Right renal pelvis (tissue), 4 donors: Measurements from ENCODE around the gene NINJ1. TPM values are rescaled to one million over a fixed set of nuclear protein-coding genes. Genes with fewer than 3 reads are reported as not detected.

Experiments used
- DNase-seq, 4 donors: peaks; one replicate each; pipeline ENCODE4 v3.0.0-alpha.2; 2013; ENCODE audit warnings: low read depth in 4 of 4, low spot score in 3 of 4, missing footprints in 1 of 4
- polyA plus RNA-seq, 4 donors: library from polyadenylated mRNA; unstranded; fragments of 120-200 nt; gene quantifications; one replicate each; pipeline ENCODE4 v1.2.1, GENCODE V29; 2013; ENCODE audit not compliant: insufficient read length in 4 of 4

The NINJ1 gene
- polyA plus RNA-seq, 4 donors, result 43.9 to 57.7 (median 44.8) TPM

DNA sequence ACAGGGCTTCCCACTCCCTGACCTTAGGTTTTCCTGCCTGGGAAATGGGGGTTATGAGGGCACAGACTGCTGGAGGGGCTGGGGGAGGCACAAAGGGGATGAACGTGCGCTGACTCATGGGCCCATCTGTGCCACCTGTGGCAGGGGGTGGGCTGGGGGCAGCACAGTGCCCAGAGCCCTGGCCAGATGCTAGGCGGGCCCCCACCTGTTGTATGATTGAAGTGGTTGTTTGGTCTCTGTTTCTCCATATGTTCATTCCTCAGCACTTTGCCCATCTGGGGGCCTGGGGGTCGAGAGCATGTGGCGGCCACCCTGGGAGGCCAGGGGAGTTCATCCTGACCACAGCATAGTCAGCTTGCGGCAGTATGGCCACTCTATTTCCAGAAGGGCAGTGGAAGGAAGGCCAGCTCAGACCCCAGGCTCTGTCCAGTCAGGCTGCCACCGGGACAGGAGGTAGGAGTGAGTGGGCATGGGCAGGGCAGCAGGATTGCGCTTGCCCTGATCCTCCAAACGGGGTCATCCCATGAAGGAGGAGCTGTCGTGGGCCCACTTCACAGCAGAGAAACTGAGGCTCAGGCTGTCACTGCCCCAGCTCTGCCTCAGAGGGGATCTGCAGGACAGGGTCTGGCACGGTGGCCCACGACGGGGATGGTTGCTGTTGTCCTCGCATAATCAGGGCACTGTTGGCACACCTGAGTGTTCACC lies 841 bp upstream of the NINJ1 start:
- DNase-seq, result no peak

DNA sequence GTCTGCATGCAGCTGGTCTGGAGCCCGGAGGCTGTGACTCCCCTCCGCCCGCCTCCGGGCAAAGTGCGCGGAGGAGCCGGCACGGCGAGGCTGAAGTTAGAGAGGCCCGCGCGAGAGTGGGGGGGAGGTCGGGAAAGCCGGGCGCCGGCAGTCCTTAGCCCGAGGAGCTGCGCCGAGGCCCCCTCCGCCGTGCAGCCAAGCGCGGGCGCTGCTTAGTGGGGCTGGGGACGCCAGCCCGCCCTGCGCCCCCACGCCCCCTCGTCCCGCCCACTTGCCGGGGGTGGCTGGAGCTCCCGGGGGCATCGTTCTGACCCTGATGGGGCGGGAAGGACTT lies 403 bp downstream of the NINJ1 start:
- peak in 1 of 4 donors; percentile 48 for DNase-seq

DNA sequence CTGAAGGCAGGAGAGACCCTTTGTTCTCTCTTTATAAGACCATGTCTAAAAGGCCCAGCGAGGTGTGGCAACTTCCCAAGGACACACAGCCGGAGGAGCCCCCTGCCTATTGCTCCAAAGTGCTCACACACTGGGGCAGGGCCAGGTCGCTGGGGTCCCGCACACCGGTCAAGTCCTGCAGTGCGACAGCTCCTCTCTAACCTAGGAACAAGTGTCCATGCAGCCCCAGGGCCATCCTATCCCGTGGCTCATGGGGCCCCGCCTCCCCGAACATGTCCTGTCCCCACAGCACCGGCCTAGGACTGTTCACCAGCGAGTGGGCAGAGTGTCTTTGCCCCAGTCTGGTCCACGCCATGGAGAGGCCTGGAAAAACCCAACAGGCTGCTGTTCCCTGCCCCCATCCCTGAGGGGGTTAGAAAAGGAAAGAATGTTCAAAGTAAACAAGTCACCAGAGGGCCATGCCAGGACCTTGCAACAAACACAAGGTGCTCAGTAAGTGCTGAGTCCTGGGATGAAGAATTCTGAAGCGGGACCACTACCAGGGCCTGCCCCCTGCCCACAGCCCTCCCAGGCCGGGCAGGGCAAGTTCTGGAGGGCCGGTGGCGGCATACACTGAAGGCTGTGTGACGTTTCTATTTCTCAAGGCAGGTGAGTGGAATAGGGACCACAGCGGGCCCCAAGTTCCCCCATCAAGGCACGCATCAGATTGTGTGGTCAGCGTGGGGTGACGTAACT lies 938 bp downstream of the NINJ1 start:
- DNase-seq, result no peak

DNA sequence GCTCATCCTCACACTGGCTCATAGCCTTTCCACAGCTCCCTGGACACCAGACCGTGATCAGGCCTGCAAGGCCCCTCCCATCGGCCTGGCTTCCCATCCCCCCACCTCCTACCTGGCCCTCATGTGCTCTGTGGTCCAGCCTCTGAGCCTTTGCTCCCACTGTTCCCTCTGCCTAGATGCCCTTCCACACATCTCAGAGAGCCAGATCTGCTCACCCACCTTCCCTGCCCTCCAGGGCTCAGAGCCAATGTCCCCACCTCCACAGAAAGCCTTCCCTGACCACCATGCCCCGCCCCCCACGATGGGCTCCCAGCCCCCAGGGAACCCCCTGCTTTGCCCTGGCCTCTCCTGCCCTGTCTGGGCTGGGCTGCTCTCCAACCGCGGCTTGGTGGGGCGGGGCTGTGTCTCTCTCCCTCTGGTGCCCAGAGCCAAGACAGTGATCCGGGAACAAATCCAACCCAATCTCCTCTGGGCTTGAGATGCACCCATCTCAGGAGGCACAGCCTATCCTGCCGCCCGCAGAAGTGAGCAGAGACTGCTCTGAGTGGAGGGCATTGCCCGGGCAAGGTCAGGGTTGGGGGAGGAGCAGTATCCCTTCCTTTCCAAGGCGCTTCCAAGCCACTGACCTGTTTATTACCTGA lies 1.6 kb downstream of the NINJ1 start:
- no peak for DNase-seq

DNA sequence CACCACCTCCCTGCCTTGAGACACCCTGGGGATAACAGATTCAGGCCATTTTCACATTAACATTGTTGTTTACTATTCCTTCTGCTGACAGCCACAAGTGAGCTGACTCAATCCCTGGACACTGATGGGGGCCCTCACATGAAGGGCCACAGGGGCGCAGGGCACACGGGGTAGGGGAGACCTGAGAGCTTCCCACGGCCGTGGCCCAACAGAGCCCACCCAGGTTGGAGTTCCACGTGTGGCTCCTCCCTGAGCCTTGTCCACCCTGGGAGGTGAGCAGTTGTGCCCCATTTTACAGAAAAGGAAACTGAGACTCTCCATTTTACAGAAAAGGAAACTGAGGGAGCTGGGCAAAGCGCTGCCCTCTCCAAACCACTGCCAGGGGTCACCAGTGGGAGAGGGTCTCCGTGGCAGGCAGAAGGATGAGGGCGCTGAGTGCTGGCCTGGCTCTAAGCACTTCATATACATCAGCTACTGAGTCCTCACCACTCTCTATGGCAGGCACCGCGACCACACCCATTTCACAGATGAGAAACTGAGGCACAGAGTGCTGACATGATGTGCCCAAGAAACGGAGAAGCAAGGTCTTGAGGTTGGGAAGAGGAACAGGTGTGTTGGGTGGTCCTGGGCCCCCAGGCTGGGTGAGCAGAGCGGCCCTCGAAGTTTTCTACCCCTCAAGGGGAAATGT lies 2.3 kb downstream of the NINJ1 start:
- DNase-seq, result no peak

DNA sequence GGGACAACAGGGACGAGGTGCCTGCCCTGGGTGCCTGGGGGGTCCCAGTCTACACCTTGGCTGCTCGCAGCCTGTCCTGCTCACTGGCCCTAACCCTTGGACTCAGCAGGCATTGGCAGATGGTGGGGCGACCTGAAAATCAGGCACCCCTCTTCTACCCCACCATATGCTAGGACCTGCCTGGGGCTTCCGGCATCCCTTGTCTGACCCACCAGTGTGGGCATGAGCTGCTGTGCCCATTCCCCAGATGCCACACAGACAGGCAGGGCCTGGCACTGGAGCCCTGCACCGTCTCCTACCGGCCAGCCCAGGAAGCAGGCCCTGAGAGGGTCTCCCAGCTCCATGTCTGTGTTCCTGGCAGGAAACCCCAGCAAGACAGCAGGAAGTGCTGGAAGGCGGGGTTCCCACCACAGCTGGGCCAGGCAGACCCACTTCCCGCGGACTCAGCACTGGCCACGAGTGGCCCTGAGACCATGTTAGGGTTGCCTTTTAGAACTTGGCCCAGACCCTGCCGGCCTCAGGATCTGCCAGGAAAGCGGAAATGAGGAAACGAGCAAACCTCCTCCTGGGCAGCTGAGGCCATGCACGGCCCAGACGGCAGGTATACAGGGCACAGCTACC lies 3.1 kb downstream of the NINJ1 start:
- no peak for DNase-seq

DNA sequence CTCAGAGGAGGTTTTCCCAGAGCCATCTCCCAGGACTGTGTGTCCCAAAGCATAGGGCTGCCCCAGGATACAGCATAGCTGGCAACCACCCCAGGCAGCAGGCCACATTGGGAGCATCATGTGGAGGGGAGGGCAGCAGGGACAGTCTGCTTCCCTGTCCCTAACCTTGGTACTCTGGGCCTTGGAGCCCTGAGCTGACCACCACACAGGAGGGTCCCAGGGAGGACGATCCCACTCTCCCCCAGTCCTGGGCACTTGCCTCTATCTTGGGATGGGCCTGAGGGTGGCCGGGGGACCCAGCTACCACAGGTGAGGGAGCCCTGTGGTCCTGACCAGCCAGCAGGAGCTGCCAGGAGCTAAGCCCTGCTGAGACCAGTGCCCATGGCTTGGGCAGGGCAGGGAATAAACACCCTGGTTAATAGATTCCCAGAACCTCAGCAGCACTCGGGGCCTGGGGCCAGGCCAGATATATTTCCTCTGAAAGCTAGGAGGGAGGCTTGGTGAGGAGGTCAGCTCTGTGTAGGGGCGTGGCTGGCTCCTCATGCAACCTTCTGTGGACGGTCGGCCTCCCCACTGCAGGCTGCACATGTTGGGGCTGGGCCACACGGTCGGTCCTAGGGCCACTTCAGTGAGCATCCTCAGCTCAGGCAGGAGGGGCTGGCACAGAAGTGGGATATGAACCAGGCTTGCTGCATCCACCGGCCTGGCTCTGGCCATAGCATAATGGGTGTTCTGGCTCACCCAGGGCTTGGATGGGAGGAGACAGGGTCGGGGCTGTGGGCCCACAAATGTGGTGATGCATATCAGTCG lies 4.2 kb downstream of the NINJ1 start:
- no peak for DNase-seq

DNA sequence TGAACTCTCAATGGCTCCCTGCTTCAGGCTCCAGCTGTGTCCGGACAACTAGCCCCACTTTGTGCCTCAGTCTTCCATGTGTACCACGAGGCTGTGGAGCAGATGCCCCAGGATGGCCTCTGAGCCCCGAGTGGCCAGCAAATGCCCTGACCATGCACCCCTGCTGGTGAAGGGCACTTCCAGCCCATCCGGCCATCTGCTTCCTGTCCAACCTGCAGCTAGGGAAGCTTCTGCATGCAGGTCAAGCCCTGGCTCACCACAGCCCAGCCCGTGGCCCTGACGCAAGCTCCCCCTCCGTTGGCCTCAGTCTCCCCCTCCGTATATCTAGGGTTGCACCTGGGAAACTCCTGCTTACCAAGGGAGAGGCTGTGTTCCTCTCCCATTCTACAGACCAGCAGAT lies 4.8 kb downstream of the NINJ1 start:
- no peak for DNase-seq

DNA sequence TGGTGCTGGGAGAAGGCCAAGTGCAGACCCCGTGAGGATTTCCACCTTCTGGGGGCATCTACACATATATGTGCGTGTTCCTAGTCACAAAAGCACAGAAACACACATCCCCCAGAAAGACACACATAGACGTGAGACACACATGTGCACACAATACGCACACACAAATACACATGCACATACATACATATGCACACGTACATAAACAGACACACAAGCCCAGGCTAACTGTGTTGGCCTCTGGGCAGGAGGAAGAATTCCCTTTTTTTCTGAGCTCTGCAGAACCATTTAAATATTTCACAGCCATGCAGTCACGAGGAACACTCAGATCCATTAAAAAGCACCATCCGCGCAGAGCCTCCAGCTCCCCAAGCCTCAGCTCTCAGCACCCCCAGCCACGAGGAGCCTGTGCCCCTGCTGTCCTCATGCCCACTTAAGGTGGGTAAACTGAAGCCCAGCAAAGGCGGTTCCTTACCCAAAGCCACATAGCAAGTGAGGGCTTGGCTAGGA lies 5.3 kb downstream of the NINJ1 start:
- DNase-seq, result no peak

DNA sequence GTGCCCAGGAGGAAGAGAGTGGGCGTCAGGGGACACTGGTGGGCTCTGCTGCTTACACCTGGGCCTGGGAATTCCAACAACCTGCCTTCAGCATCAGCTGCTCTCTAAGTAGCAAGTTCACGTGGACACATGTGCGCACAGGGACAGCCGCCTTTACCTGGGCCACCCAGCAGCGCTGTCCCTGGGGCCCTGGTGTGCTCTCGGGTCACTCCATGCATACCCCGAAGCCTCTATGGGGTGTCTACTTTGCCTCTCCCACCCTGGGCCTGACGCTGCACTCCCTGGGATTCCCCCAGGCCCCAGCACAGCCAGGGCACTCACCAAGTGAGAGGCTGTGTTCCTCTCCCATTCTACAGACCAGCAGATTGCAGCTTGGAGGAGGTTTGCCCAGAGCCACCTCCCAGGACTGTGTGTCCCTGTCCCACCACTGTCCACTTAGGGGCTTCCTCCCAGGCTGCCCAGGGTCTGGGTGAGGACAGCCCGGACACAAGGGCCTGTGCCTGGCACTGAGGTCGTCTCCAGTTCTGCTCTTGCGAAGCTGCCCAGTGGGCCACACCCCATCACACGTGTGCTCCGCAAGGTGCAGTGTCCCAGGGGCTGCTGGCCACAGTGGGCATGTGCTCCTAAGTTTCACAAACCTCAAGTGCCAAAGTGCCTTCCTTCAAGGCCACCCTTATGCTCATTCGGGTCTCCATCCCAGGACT lies 5.9 kb downstream of the NINJ1 start:
- DNase-seq, result no peak

DNA sequence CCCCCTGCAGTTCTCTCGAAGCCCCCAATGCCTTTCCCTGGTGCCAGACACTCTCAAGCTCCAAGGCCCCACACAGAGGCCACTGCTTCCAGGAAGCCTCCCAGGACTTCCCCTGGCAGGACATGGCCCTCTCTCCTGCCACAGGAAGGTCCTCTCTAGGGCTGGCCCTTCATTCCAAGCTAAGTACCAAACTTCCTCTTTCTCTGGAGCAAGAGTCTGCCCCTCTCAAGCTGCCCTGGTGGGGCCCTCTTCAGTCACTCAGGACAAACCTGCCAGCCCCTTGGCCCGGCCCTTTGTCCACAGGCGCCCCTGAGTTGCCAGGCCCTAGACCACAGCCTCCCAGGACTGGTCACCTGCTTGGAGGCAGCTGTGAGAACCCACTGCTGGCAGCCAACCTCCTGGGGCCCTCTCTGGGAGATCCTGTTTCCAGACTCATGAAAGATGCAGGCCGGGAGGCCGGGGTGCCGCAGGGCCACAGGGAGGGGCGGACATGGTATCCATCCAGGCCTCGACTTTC lies 6.6 kb downstream of the NINJ1 start:
- DNase-seq, result no peak

- DNase-seq, result peak in 1 of 4 donors; percentile 54
Observed at GRCh38 chr9:93126825-93127368, 7.2 kb downstream of the NINJ1 start.

DNA sequence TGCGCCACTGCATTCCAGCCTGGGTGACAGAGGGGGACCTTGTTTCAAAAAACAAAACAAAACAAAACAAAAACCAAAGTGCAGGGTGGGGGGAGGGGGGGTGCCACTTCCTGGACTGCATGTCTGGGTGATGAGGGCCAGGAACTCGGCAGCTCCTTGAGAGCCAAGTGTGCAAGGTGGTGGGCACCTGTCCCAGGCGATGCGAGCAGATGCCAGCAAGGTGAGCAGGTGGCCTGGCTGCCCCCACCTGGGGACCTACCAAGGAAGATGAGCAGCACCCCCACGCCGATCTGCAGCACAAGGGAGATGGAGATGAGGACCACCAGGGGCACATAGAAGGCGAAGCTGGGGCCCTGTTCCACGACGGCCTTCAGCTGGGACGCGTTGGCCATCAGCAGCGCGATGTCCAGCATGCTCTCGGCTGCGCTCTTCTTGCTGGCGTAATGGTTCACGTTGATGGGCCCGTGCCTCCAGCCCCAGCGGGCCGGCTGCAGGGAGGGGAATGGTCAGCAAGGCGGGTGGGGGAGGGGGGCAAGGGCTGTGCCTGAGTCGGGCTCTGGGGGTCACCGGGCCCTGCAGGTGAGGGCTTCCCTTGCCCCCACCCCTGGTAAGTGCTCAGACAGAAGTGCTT lies 7.8 kb downstream of the NINJ1 start:
- no peak for DNase-seq

GRCh38 chr9:93125331-93125894 lies 8.6 kb downstream of the NINJ1 start:
- DNase-seq, result no peak

DNA sequence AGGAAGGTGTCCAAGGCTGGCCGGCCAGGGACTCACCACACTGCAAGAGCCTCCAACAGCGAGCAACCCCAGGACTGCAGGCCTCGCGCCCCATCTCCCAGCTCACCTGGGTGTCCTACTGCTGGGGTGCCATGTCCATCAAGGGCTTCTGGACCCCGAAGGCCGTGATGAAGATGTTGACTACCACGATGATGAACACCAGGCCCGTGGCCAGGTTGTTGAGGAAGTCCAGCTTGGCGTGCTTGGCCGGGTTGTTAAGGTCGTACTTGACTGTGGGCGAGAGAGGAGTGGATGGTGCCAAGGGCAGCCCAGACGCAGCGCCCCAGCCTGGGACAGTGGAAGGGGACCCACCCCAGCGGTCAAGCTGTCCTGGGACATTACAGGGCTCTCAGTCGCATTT lies 9.3 kb downstream of the NINJ1 start:
- DNase-seq, result no peak

DNA sequence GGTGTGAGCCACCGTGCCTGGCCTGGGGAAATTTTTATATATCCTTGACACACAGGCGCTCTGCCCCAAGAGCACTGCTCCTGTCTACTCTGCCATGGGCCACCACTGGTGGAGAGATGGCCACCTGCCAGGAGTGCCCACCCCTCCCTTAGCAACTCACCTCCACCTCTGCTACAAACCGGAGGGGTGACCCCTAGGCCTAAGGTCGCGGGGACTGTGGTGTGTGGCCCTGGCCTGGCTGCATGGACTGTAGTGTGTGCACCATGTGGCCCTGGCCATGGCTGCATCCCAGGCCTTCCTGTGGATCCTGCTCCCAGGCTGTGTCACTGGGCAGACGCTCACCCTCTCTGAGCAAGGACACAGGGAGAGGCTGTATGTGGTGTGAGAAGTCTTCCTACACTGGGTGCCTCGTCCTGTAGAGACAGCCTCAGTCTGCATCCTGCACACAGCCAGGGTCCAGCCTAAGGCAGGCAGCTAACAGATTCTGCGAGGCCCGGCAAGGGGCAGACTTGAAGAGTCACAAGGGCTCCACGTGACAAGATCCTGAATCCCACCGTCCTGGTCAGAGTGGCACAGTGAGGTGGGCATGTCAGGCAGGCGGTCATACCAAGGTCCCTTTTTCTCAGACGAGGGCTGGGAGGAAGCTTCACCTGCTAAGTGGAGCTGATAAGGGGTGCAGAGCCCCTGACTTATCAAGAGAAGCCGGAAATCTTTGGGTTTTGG lies 10.3 kb downstream of the NINJ1 start:
- DNase-seq, result no peak

DNA sequence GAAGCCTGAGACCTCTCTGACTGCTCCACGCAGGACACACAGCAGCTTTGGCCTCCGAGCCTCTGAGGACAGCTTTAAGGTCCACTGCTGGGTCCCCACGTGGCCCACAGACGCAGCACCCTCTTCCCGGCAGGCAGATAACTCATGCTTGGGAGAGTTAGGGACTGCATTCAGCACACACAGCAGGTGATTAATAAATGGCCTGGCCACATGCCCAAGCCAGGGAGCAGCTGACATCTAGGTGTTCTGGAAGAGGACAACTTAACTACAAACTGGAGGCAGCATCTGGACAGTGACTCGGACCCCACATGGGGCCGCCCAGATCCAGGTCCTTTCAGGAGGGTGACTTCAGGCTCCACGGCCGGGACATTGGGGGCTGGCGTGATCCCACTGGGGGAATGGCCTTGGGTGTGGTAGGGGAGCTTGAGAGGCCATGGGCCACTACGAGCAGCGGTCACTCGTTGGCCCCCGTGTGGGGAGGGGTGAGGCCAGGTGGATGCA lies 11.3 kb downstream of the NINJ1 start:
- no peak for DNase-seq
